NCI-H187 treated with DMSO at 0.1 percent for 48 hours (cell line): ENCODE measurements around the gene SDF2.
A peak's percentile ranks its signal among the peaks of the same experiment; 100 is the strongest.
"Not testable (repeated sequence)": the region's sequence is repeated elsewhere in the genome, so short reads cannot be mapped to it uniquely, and the experiment has no call there.

Experiments
- DNase-seq: peaks from one replicate; lab custom pipeline; 2025; lab: John Stamatoyannopoulos, UW

The SDF2 gene

DNA sequence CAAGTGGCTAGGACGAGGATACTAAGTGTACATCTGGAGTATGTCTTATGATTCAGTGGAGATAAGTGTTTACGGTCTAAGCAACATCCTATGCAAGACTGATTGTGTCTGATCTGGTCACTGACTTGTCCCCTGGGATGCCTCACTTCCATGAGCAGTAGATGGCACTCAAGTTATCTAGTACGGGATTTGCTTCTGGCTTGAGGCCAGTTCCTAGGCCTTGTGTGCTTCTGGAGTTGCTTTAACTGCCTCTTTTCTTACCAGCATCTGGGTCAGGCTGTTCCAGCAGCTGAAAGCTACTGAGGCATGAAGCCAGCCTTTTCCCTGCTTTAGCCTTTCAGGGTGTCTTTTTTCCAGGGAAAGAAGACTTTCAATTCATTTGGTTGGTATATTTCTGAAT lies 23.3 kb upstream of the SDF2 start:
- peak; percentile 91 for DNase-seq

DNA sequence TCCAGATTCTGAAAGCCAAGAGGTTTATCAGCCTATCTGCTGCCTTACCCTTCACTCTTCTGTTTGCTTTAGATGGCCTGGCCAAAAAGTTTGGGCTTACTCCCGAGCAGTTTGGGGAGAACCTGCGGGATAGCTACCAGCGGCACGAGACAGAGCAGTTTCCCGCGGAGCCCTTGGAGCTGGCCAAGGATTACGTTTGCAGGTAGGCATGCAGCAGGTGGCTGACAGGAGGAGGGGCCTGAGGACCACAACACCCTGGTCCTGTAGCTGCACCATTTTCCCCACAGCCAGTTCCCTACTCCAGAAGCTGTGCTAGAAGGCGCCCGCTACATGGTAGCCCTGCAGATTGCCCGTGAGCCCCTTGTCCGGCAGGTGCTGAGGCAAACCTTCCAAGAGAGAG lies 20.9 kb upstream of the SDF2 start:
- DNase-seq = no peak

DNA sequence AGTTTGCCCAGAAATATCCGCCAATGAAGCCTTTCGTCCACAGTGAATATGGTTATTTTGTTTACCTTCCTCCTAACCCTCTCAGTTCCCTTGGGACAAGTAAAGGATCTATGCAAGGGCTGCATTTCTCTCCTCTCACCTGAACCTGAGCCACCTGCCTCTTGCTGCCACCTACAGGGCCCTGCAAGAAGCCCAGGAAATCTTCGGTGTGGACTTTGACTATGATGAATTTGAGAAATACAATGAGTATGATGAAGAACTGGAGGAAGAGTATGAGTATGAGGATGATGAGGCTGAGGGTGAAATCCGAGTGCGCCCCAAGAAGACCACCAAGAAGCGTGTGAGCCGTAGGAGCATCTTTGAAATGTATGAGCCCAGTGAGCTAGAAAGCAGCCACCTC lies 14.3 kb upstream of the SDF2 start:
- no peak for DNase-seq

DNA sequence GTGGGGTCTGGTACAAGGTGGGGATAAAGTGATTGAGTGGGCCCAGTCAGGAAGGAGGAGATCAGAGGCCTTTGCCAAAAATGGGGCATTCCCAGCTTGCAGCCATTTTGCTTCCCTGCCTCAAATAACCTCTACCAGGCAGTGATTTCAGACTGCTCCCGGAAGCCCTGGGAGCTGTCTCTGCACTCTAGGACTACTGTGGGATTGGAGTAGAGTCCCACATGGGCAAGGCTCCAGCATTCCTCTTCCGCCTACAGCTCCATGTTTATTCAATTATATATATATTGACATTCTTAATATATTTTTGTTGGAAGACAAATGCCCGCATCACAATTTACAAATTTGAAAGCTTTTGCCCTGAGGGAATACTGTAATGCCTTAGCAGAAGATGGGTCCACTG lies 13.8 kb upstream of the SDF2 start:
- no peak for DNase-seq

DNA sequence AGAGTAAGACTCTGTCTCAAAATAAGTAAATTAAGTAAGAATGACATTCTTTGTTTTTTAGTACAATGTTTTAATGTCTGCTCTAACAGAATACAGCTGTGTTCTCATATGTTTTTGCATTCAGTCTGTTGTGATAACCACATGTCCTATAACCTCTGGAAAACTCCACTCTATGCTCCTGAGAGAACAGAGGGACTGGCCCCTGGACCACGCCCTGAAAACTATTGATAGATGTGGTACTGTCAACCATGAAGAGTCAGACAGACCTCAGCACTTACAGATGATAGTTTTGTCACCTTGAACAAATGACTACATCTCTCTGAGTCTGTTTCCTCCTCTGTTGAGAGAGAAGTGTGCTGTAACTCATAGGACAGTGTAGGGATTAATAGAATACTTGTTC lies 8.2 kb upstream of the SDF2 start:
- DNase-seq = no peak

DNA sequence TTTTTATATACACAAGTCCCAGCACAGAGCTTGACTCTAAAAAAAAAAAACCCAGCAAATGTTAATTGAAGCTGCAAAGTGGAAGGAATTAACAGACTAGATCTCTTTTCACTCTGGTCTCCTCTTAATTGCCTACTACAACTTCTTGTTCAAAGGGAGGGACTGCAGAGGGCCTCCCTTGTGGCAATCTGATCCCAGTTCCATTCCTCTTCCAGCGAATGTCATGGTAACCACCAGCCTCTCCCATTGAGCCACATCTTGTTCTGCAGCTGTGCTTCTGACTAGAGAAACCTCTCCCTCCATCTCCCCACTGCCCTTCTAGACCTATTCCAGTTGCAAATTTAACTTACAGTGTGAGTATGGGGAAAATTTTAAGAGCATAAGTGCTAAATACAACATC lies 6.2 kb upstream of the SDF2 start:
- no peak for DNase-seq

DNA sequence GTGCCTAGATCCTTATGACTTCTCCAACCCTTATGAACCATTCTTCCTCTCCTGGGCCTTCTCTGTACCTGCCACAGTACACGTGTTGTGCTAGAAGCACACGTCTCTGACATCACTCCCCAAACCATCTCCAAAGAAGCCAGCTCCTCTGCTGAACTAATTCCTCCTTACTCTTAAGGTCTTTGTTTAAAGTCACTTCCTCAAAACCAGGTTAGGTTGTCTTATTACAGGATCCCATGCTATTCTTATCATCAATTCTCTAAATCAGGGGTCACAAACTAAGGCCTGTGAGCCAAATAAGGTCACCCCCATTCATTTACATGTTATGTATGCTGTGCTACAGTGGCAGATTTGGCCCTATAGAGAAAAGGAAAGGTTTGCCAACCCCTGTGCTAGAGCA lies 4.3 kb upstream of the SDF2 start:
- no peak for DNase-seq

DNA sequence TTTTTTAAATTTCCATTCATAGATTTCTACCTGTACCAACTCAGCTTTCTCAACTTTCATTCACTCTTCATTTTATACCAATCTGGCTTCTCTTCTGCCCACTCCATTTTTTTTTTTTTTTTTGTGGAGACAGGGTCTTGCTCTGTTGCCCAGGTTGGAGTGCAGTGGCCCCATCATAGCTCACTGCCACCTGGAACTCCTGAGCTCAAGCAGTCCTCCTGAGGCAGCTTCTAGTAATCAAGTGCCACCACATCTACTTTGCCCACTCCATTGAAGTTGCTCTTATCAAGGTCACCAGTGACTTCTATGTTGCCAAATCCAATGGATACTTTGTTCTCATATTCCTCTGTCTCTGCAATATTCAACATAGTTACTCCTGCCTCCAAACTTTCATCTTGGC lies 2.0 kb upstream of the SDF2 start:
- DNase-seq = no peak

DNA sequence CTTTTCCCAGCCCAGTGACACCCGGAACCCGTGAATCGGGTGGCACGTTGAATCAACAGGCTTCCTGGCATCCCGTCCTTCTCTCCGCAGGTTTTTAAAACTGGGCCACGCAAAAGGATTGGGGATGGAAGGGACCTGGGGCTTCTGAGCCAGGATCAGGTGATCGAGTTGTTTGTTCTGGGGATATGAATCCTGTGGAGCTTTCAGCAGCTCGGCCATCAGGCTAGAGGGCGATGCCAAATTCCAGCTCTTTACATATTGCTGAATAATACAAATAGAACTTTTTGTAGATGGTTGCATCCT lies 772 bp upstream of the SDF2 start:
- no peak for DNase-seq

DNA sequence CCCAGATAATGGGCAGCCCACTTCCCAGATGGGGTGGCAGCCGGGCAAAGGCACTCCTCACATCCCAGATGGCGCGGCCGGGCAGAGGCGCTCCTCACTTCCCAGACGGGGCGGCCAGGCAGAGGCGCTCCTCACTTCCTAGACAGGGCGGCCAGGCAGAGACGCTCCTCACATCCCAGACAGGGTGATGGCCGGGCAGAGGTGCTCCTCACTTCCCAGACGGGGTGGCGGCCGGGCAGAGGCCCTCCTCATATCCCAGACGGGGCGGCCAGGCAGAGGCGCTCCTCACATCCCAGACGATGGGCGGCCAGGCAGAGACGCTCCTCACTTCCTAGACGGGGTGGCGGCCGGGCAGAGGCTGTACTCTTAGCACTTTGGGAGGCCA lies 2.2 kb downstream of the SDF2 start:
- not testable (repeated sequence) for DNase-seq

DNA sequence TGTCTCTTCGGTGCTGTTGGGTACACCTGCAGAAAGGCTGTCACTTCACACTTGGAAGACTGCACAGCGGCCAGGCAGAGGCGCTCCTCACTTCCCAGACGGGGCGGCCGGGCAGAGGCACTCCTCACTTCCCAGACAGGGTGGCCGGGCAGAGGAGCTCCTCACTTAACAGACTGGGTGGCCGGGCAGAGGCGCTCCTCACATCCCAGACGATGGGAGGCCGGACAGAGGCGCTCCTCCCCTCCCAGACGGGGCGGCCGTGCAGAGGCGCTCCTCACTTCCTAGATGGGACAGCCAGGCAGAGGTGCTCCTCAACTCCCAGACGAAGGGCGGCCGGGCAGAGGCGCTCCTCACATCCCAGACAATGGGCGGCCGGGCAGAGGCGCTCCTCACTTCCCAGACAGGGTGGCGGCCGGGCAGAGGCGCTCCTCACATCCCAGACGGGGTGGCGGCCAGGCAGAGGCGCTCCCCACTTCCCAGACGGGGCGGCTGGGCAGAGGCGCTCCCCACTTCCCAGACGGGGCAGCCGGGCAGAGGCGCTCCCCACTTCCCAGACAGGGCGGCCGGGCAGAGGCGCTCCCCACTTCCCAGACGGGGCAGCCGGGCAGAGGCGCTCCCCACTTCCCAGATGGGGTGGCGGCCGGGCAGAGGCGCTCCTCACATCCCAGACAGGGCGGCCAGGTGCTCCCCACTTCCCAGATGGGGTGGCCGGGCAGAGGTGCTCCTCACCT lies 2.8 kb downstream of the SDF2 start:
- DNase-seq = not testable (repeated sequence)

DNA sequence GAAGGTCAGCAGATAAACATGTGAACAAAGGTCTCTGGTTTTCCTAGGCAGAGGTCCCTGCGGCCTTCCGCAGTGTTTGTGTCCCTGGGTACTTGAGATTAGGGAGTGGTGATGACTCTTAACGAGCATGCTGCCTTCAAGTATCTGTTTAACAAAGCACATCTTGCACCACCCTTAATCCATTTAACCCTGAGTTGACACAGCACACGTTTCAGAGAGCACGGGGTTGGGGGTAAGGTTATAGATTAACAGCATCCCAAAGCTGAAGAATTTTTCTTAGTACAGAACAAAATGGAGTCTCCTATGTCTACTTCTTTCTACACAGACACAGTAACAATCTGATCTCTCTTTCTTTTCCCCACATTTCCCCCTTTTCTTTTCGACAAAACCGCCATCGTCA lies 3.4 kb downstream of the SDF2 start:
- DNase-seq = not testable (repeated sequence)

DNA sequence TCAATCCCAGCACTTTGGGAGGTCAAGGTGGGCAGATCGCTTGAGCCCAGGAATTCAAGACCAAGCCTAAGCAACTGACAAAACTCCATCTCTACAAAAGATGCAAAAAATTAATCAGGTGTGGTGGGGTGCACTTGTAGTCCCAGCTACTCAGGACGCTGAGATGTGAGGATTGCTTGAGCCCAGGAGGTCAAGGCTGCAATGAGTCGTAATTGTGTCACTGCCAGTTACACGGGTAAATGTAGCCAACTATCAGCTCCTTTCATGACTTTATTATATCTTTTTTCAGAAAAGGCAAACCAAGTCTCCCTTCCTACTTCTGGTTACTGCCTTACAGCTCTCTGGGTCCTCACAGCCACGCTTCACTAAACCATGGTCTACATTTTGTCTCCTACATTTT lies 4.0 kb downstream of the SDF2 start:
- DNase-seq = no peak

DNA sequence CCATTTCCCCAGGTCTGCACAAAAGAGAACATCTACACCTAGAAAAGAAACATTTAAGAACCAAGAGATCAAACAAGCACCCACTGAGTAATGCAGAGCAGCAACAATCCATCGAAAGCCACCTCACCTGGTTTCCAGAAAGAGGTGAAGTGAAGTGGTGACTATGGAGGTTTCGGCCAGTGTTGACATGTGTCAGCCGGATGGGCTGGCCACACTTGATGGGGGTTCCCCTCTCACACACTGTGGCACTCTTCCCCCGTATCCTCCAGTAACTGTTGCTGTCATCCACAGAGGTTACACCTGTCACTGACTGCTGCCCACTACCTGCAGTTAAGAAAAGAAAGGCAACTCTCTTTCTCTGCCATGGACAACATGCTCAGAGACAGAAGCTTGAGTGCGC lies 6.5 kb downstream of the SDF2 start:
- DNase-seq = no peak

DNA sequence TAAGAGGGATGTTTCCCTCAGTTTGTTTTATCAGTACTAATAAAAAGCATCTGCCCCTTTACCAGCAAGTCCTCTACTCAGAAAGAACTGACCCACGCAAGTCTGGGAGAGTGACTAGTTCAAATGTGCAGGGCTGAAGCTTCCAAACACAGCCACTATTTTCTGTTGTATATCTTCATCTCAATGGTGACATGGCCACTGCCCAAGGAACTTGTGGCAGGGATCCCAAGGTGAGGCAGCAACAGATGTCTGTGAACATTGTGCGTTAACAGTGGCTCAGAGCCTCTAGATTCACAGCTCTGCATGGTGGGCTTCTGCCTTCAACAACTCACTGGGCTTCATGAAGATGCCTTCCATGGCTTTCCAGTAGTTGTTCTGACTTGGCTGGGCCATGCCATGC lies 13.0 kb downstream of the SDF2 start:
- DNase-seq = no peak

DNA sequence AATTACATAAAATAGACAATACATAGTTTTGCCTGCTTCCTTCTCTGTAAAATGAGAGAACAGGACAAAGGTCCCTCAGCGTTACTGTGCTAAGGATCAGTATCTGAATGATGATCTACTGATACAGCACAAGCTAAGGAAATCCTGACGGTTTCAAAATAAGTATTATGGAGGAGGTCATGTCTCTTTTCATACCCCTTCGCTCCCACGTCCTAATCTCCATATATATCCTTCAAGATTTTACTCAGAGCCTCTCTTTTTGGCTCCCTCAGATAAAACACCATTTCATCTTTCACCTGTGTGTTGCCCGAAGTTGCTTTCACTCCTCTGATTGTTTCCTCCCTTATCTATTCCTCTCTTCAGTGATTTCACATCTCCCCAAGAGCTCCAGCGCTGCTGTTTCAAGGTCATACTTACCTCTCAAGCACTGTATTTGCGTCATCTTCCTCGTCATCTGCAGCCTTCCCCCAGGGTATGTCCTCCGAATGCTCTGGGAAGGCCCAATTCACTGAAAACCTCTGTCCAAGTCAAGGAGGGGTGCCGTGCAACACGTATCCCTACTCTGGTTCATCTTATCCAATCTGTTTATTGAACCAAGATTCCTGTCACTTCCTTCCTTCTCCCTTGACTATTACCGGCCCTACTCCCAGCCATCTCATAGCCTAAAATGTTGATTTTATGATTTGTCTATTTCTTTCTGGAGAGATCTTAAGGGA lies 15.5 kb downstream of the SDF2 start:
- DNase-seq = no peak

DNA sequence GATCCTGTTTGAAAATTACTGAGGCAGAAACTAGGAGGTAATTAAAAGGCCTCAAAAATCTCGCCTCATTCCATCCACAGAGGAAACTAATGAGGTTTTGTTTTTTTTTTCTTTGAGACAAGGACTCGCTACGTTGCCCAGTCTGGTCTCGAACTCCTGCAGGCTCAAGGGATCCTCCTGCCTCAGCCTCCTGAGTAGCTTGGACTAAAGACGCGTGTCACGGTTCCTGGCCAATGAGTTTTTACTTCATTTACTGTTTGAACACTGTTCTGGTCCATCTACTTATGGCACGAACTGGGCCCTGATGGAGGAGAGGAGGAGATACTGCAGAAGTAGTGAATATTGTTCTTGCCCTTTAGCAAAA lies 16.1 kb downstream of the SDF2 start:
- no peak for DNase-seq

DNA sequence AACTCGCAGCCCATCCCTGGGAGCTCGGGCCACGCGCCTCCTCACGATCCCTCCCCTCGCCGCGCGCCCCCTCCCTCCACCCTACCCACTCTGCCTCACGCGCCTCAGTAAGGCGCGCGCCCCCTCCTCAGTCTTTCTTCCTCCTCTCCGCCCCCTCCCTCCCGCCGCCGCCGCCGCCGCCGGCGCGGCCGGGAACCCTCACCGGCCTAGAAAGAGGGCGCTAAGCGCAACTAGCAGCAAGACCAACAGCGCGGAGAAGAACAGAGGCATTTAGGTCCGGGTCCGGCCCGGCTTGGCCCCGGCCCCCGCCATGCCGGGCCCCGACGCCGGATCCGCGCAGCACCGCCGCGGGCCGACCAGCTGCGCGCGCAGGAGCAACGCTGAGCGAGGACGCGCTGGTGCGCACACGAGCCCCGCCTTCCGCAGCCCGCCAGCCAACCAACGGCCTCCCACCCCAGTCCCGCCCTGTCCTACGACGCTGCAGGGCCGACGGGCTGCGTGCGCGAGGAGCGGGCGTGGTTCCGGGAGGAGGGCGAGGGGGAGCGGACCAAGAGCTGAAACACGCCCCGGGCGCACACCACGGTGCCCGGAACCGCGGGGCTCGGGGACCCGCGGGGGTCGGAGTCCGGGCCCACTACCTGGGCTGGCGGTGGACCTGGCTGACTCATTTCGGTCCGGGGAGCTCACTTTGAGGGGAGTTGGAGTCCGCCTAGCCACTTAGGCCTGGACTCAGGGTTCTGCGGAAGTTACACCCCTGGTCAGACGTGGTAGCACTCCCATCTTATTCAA lies 16.7 kb downstream of the SDF2 start, which contains the start of gene BLTP2:
Gene BLTP2, minus strand, starts transcription at position 372 of the 789 bp plus-strand sequence. Its CDS starts 102 bp downstream, at position 270.
- peak; percentile 78 for DNase-seq

DNA sequence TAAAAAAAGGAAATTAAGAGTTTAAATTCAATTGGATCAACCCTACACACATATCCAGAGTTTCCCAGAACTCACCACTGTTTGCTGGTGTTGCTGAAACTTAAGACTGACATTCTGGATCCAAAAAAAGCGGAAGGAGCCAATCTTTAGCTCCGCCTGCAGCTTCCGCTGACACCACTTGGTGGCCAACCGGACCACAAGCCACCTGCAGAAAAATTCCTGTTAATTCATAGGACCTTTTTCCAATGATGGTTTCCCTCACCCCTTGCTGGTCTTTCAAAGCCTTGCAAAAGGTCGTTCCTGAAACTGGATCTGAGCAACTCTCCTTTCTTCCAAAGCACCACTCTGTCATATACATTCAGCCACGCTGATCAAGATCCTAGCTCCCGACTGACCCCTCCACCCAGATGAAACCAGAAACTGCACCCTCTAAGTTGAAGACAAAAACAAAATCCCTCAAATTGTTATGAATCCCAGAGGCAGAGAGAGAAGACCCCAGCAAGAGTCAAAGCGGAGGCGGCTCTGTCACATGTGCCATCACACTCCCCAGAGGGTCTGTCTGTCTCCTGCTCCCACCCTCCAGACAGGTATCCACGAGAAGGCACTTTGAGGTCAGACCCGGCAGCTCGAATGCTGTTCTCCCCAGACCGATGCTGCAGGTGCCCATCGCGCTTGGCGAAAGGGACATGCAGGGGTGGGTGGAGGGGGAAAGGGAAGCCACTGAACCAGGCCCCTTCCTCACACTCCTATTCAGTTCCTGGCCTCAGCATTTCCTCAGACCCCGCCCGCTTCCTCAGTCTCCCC lies 17.5 kb downstream of the SDF2 start:
- no peak for DNase-seq

DNA sequence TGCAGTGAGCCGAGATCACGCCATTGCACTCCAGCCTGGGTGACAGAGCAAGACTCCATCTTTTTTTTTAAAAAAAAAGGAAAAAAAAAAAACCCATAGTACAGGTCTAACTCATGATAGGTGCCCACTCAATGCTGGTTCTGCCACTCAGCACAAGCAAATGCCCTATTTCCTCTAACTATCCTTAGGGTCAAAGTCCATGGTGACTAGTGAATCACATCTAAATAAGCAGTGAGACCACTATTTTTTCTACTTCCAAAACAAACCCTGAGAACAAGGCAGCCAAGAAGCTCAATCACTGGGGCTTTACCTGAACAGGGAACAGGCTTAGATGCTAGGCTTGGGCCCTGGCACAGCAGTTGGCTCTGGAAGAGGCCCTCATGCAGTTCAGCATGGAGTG lies 20.1 kb downstream of the SDF2 start:
- no peak for DNase-seq

DNA sequence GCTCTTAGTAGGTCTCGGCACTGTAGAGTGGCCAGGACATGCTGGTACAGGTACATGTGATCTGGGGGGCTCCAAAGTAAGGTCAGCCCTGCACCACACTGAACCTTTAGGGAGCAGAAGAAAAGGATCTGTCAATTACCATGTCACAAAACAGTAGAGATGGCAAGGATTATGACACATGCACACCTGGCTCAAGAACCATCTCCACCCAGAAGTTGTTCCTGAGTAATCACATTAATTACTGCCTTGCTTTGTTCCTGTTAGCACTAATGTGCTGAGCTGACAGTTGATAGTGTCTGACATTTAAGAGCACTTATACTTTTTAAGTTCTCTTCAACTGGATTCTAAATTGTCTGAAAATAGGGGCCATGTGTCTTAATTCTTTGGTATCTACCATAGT lies 26.2 kb downstream of the SDF2 start:
- DNase-seq = no peak

DNA sequence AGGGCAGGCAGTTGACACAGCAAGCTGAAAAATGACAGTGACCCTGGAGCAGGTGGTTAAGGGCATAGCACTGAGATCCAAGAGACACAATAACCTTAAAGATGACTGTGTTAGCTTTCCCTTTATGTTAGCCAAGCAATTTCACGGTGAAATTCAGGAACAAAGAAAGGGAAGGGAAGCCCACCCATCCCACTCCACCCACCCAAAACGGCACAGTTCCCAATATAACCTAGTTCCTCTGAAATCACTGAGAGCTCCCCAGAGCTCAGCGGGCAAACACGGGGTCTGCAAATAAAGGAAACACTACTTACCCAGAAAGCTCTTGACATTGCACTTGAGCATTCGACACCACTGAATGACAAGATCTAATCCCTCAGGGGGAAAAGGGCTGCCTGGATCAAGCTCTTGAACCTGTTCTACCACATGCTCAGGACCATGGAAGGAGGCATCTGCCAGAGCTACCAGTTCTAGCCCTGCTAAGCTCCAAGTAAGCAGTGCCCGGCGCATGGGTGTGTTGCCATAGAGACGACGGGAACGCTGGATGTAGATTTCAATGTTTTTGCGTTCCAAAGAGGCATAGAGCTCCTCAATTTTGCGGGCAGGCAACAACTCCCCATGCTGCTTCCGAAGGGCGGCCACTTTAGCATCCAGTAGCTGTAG lies 27.4 kb downstream of the SDF2 start:
- peak; percentile 58 for DNase-seq
